ENCODE data around the gene FBXO44. TPM values are rescaled to one million over a fixed set of nuclear protein-coding genes. Genes with fewer than 3 reads are reported as not detected.

The FBXO44 gene
- total RNA-seq, 2 experiments from 2014 or later, result 21.6 to 23.6 TPM

GRCh38 chr1:11697893-11698210 lies 43.2 kb downstream of the FBXO44 start:
- Mint-ChIP-seq H3K4me1 (ENCODE audit: low read depth) (peaks cover 11% of the 10 kb centered on the region), H3K27me3 (ENCODE audit: low read depth) (peaks cover 6% of the 10 kb centered on the region), H3K36me3 (ENCODE audit: low read depth) (no peaks in the 10 kb centered on the region), H3K4me3 (no peak overlapping the region), H3K27ac (no peak overlapping the region), H3K9me3 (no peaks in the 10 kb centered on the region)
- intact Hi-C loops (cut with micrococcal nuclease), result no loop called here
- DNase-seq, result no peak
- CTCF ChIA-PET, result no interaction called here

GRCh38 chr1:11700601-11701467 lies 46.2 kb downstream of the FBXO44 start:
- CTCF ChIA-PET, result interaction anchor here (1.2 kb wide), 1 partner anchor 50 kb away, joined by 3 read pairs; no protein-coding TSS in a partner anchor
- no peak overlapping the region for H3K27ac Mint-ChIP-seq
- H3K9me3 Mint-ChIP-seq, result no peaks in the 10 kb centered on the region
- H3K36me3 Mint-ChIP-seq (ENCODE audit: low read depth), result no peaks in the 10 kb centered on the region
- peaks cover 8% of the 10 kb centered on the region for H3K27me3 Mint-ChIP-seq (ENCODE audit: low read depth)
- no peak for DNase-seq
- intact Hi-C loops (cut with micrococcal nuclease), result no loop called here
- H3K4me3 Mint-ChIP-seq, result no peak overlapping the region
- H3K4me1 Mint-ChIP-seq (ENCODE audit: low read depth), result peaks cover 5% of the 10 kb centered on the region

- CTCF ChIA-PET, result no interaction called here
- no peak overlapping the region for H3K4me3 Mint-ChIP-seq
- no peaks in the 10 kb centered on the region for H3K36me3 Mint-ChIP-seq (ENCODE audit: low read depth)
- peaks cover 5% of the 10 kb centered on the region for H3K4me1 Mint-ChIP-seq (ENCODE audit: low read depth)
- no peaks in the 10 kb centered on the region for H3K9me3 Mint-ChIP-seq
- H3K27me3 Mint-ChIP-seq (ENCODE audit: low read depth), result peaks cover 8% of the 10 kb centered on the region
- no peak for DNase-seq
- intact Hi-C loops (cut with micrococcal nuclease), result no loop called here
- H3K27ac Mint-ChIP-seq, result no peak overlapping the region
Observed at GRCh38 chr1:11701551-11701961, 46.9 kb downstream of the FBXO44 start.

- Mint-ChIP-seq H3K9me3 (no peaks in the 10 kb centered on the region), H3K36me3 (ENCODE audit: low read depth) (no peaks in the 10 kb centered on the region), H3K27ac (no peak overlapping the region), H3K27me3 (ENCODE audit: low read depth) (peaks cover 8% of the 10 kb centered on the region), H3K4me1 (ENCODE audit: low read depth) (peaks cover 5% of the 10 kb centered on the region), H3K4me3 (no peak overlapping the region)
- DNase-seq, result no peak
- CTCF ChIA-PET, result no interaction called here
- intact Hi-C loops (cut with micrococcal nuclease), result no loop called here
Observed at GRCh38 chr1:11701981-11702803, 47.5 kb downstream of the FBXO44 start.

- H3K4me1 Mint-ChIP-seq (ENCODE audit: low read depth), result no peaks in the 10 kb centered on the region
- H3K27me3 Mint-ChIP-seq (ENCODE audit: low read depth), result peaks cover 8% of the 10 kb centered on the region
- H3K4me3 Mint-ChIP-seq, result no peak overlapping the region
- H3K9me3 Mint-ChIP-seq, result no peaks in the 10 kb centered on the region
- intact Hi-C loops (cut with micrococcal nuclease), result no loop called here
- no peak overlapping the region for H3K27ac Mint-ChIP-seq
- CTCF ChIA-PET, result interaction anchor here (0.8 kb wide), 1 partner anchor 12 kb away, joined by 3 read pairs; no protein-coding TSS in a partner anchor
- DNase-seq, result no peak
- no peaks in the 10 kb centered on the region for H3K36me3 Mint-ChIP-seq (ENCODE audit: low read depth)
Observed at GRCh38 chr1:11703357-11704193, 48.9 kb downstream of the FBXO44 start.

GRCh38 chr1:11704194-11704529 lies 49.5 kb downstream of the FBXO44 start:
- no peak for DNase-seq
- no peaks in the 10 kb centered on the region for H3K9me3 Mint-ChIP-seq
- H3K4me1 Mint-ChIP-seq (ENCODE audit: low read depth), result no peaks in the 10 kb centered on the region
- no peak overlapping the region for H3K4me3 Mint-ChIP-seq
- H3K36me3 Mint-ChIP-seq (ENCODE audit: low read depth), result no peaks in the 10 kb centered on the region
- no peak overlapping the region for H3K27ac Mint-ChIP-seq
- intact Hi-C loops (cut with micrococcal nuclease), result no loop called here
- peaks cover 8% of the 10 kb centered on the region for H3K27me3 Mint-ChIP-seq (ENCODE audit: low read depth)
- CTCF ChIA-PET, result interaction anchor here (0.6 to 0.8 kb wide), 2 partner anchors 12 to 62 kb away, joined by 3 to 4 read pairs; no protein-coding TSS in a partner anchor

- H3K9me3 Mint-ChIP-seq, result no peaks in the 10 kb centered on the region
- no peaks in the 10 kb centered on the region for H3K36me3 Mint-ChIP-seq (ENCODE audit: low read depth)
- no peak for DNase-seq
- H3K4me3 Mint-ChIP-seq, result no peak overlapping the region
- intact Hi-C loops (cut with micrococcal nuclease), result no loop called here
- H3K4me1 Mint-ChIP-seq (ENCODE audit: low read depth), result no peaks in the 10 kb centered on the region
- H3K27ac Mint-ChIP-seq, result no peak overlapping the region
- CTCF ChIA-PET, result interaction anchor here (0.6 to 0.7 kb wide), 2 partner anchors 15 to 63 kb away, joined by 4 read pairs; no protein-coding TSS in a partner anchor
- H3K27me3 Mint-ChIP-seq (ENCODE audit: low read depth), result peaks cover 8% of the 10 kb centered on the region
Observed at GRCh38 chr1:11704691-11705475, 50.2 kb downstream of the FBXO44 start.

GRCh38 chr1:11705596-11705995 lies 50.9 kb downstream of the FBXO44 start:
- Mint-ChIP-seq H3K36me3 (ENCODE audit: low read depth) (no peaks in the 10 kb centered on the region), H3K9me3 (no peaks in the 10 kb centered on the region), H3K4me1 (ENCODE audit: low read depth) (no peaks in the 10 kb centered on the region), H3K27me3 (ENCODE audit: low read depth) (peaks cover 8% of the 10 kb centered on the region), H3K4me3 (no peak overlapping the region), H3K27ac (no peak overlapping the region)
- intact Hi-C loops (cut with micrococcal nuclease), result no loop called here
- CTCF ChIA-PET, result interaction anchor here (0.7 kb wide), 1 partner anchor 14 kb away, joined by 4 read pairs; no protein-coding TSS in a partner anchor
- DNase-seq, result no peak

- CTCF ChIA-PET, result no interaction called here
- Mint-ChIP-seq H3K4me3 (no peak overlapping the region), H3K9me3 (no peaks in the 10 kb centered on the region), H3K27me3 (ENCODE audit: low read depth) (peaks cover 8% of the 10 kb centered on the region), H3K36me3 (ENCODE audit: low read depth) (no peaks in the 10 kb centered on the region), H3K27ac (no peak overlapping the region), H3K4me1 (ENCODE audit: low read depth) (no peaks in the 10 kb centered on the region)
- no peak for DNase-seq
- intact Hi-C loops (cut with micrococcal nuclease), result no loop called here
Observed at GRCh38 chr1:11706292-11706691, 51.6 kb downstream of the FBXO44 start.

GRCh38 chr1:11707621-11708276 lies 53.1 kb downstream of the FBXO44 start:
- H3K4me3 Mint-ChIP-seq, result no peak overlapping the region

More at GRCh38 chr1:11707621-11708276, 53.1 kb downstream of the FBXO44 start:
- intact Hi-C loops (cut with micrococcal nuclease), result no loop called here
- no peak for DNase-seq
- Mint-ChIP-seq H3K27me3 (ENCODE audit: low read depth) (peaks cover 8% of the 10 kb centered on the region), H3K9me3 (no peaks in the 10 kb centered on the region), H3K4me1 (ENCODE audit: low read depth) (no peaks in the 10 kb centered on the region), H3K27ac (no peak overlapping the region), H3K36me3 (ENCODE audit: low read depth) (no peaks in the 10 kb centered on the region)
- CTCF ChIA-PET, result interaction anchor here (0.6 to 2.0 kb wide), 7 partner anchors 12 to 669 kb away, joined by 3 to 7 read pairs (median 3); no protein-coding TSS in a partner anchor
